ENCODE results near the gene KIF3A. TPM values are rescaled to one million over a fixed set of nuclear protein-coding genes. Genes with fewer than 3 reads are reported as not detected.

KIF3A gene
- total and polyA plus RNA-seq, 2 experiments from 2014 or later: 11.2 to 19.7 TPM

- TF ChIP-seq ETS1 (IDR thresholded peaks at IDR 0.05) (no peak), POLR2AphosphoS5 (IDR thresholded peaks at IDR 0.05; ENCODE audit: low read depth) (no peak), CREB1 (CRISPR knock-in tag; IDR thresholded peaks at IDR 0.05; ENCODE audit: low read depth) (no peak), EZH2 (IDR thresholded peaks at IDR 0.05; ENCODE audit: low read depth, unreplicated experiment) (no peak), CTCF (conservative IDR thresholded peaks at IDR 0.05; ENCODE audit: low read depth in 2 of 2) (no peak)
Measured at GRCh38 chr5:132666310-132667123, 70.8 kb downstream of the KIF3A start (continued).

- H3F3A ChIP-seq (replicated peaks; ENCODE audit: low read depth): no peaks in the 10 kb centered on the region
- H3K4me2 ChIP-seq: no peak overlapping the region
- no peaks in the 10 kb centered on the region for H3K27me3 ChIP-seq (ENCODE audit: insufficient read depth)
- Mint-ChIP-seq H3K4me1 (peaks cover 17% of the 10 kb centered on the region), H3K27me3 (ENCODE audit: insufficient read depth, low read depth, poor library complexity) (peaks cover 22% of the 10 kb centered on the region), H3K9me3 (no peaks in the 10 kb centered on the region), H3K36me3 (ENCODE audit: low read depth) (no peaks in the 10 kb centered on the region; the same call in 2 of the 3 replicates), H3K27ac (no peak overlapping the region), H3K4me3 (no peak overlapping the region)
- no peak for TF ChIP-seq EZH2phosphoT487 (IDR thresholded peaks at IDR 0.05; ENCODE audit: unreplicated experiment)
- no peak for TF ChIP-seq CREB1 (CRISPR knock-in tag; IDR thresholded peaks at IDR 0.05; ENCODE audit: low read depth)
- no peak for TF ChIP-seq ETS1 (IDR thresholded peaks at IDR 0.05)
- no peak for TF ChIP-seq REST (IDR thresholded peaks at IDR 0.05; ENCODE audit: unreplicated experiment)
- H3K79me2 ChIP-seq (replicated peaks; ENCODE audit: insufficient read depth): no peaks in the 10 kb centered on the region
- no peak for DNase-seq (ENCODE audit: low spot score)
- no peak; the same call in 2 of the 3 replicates for ATAC-seq
- H2AFZ ChIP-seq: no peak overlapping the region
- no peaks in the 10 kb centered on the region for H4K20me1 ChIP-seq (replicated peaks; ENCODE audit: insufficient read depth)
- peaks cover 2% of the 10 kb centered on the region; the same call in 1 of the 2 replicates for H3K9me2 ChIP-seq (ENCODE audit: insufficient read depth)
- H3K4me3 ChIP-seq: no peak overlapping the region
- no peaks in the 10 kb centered on the region for H3K4me1 ChIP-seq (ENCODE audit: insufficient read depth)
- H3K36me3 ChIP-seq (ENCODE audit: insufficient read depth): no peaks in the 10 kb centered on the region
- no peak overlapping the region for H3K27ac ChIP-seq (ENCODE audit: low read depth)
Measured at GRCh38 chr5:132665574-132666080, 71.7 kb downstream of the KIF3A start.
